ENCODE data around the gene PCGF6.

GRCh38 chr10:103254538-103255325 is 96.2 kb downstream of the PCGF6 start:
- TF ChIP-seq CTCF (IDR thresholded peaks at IDR 0.05) (no peak), POLR2A (IDR thresholded peaks at IDR 0.05) (no peak)
